MCF 10A (cell line): ENCODE results near the gene SARDH. TPM values are rescaled to one million over a fixed set of nuclear protein-coding genes. Genes with fewer than 3 reads are reported as not detected.
A peak's percentile ranks its signal among the peaks of the same experiment; 100 is the strongest.

ENCODE experiments used
- Bru-seq: library from RNA; stranded (reverse); fragments of 400-500 nt; gene quantifications from one replicate; lab custom pipeline; 2021; lab: Mats Ljungman, UMichigan
- BruChase-seq, 2 experiments: library from RNA; stranded (reverse); fragments of 400-500 nt; gene quantifications; one replicate each; lab custom pipeline; 2021; lab: Mats Ljungman, UMichigan
- BruUV-seq: library from RNA; stranded (reverse); fragments of 400-500 nt; replicated peaks from 2 replicates; lab custom pipeline; 2021; lab: Mats Ljungman, UMichigan
- CTCF ChIA-PET: fragments of 300-600 bp; sonication (Branson Sonifier 250); formaldehyde crosslinking; extraction: SDS; loops from one replicate; lab custom pipeline; 2021; ENCODE audit warnings: antibody characterized with exemption, inconsistent platforms; lab: Yijun Ruan, JAX
- POLR2A ChIA-PET: fragments of 300-600, 350-650 bp; sonication (Branson Sonifier 250); formaldehyde crosslinking; extraction: SDS; loops from one replicate; lab custom pipeline; 2020; ENCODE audit warnings: antibody characterized with exemption, inconsistent platforms; lab: Yijun Ruan, JAX
- DNase-seq: peaks from one replicate; pipeline ENCODE4 v3.0.0-alpha.2; 2018; ENCODE audit not compliant: unreplicated experiment
- H3K27ac Mint-ChIP-seq: one replicate; pipeline ENCODE4 v1.8.0; 2022; ENCODE audit warnings: mild to moderate bottlenecking, low read depth, mixed read lengths; ENCODE audit not compliant: unreplicated experiment
- H3K27me3 Mint-ChIP-seq: one replicate; pipeline ENCODE4 v1.8.0; 2022; ENCODE audit warnings: mixed read lengths; ENCODE audit not compliant: insufficient read depth, unreplicated experiment
- H3K36me3 Mint-ChIP-seq: one replicate; pipeline ENCODE4 v1.8.0; 2022; ENCODE audit warnings: mild to moderate bottlenecking, moderate library complexity, mixed read lengths; ENCODE audit not compliant: insufficient read depth, unreplicated experiment
- H3K4me1 Mint-ChIP-seq: one replicate; pipeline ENCODE4 v1.8.0; 2022; ENCODE audit warnings: mixed read lengths; ENCODE audit not compliant: insufficient read depth, unreplicated experiment
- H3K4me3 Mint-ChIP-seq: one replicate; pipeline ENCODE4 v1.8.0; 2022; ENCODE audit warnings: mild to moderate bottlenecking, moderate library complexity, mixed read lengths; ENCODE audit not compliant: unreplicated experiment
- H3K9me3 Mint-ChIP-seq: one replicate; pipeline ENCODE4 v1.8.0; 2022; ENCODE audit warnings: mixed read lengths; ENCODE audit not compliant: unreplicated experiment
- CTCF ChIP-seq: fragments of 200-600 bp; IDR thresholded peaks from one replicate; pipeline ENCODE4 v1.8.0; 2022; ENCODE audit warnings: antibody characterized with exemption, mild to moderate bottlenecking; ENCODE audit not compliant: unreplicated experiment
- intact Hi-C: fragments of 100-400 bp; cut with micrococcal nuclease; formaldehyde crosslinking; loops from 2 replicates; pipeline ENCODE4 v1.14.1; 2022
- long read RNA-seq: library from polyadenylated mRNA; stranded (forward); transcript quantifications from one replicate; pipeline ENCODE4 v2.0.0, GENCODE V29; 2022
- total RNA-seq: library from RNA; stranded (reverse); gene quantifications from 2 replicates; pipeline ENCODE4 v1.2.3, GENCODE V29; 2022

SARDH gene, protein sequence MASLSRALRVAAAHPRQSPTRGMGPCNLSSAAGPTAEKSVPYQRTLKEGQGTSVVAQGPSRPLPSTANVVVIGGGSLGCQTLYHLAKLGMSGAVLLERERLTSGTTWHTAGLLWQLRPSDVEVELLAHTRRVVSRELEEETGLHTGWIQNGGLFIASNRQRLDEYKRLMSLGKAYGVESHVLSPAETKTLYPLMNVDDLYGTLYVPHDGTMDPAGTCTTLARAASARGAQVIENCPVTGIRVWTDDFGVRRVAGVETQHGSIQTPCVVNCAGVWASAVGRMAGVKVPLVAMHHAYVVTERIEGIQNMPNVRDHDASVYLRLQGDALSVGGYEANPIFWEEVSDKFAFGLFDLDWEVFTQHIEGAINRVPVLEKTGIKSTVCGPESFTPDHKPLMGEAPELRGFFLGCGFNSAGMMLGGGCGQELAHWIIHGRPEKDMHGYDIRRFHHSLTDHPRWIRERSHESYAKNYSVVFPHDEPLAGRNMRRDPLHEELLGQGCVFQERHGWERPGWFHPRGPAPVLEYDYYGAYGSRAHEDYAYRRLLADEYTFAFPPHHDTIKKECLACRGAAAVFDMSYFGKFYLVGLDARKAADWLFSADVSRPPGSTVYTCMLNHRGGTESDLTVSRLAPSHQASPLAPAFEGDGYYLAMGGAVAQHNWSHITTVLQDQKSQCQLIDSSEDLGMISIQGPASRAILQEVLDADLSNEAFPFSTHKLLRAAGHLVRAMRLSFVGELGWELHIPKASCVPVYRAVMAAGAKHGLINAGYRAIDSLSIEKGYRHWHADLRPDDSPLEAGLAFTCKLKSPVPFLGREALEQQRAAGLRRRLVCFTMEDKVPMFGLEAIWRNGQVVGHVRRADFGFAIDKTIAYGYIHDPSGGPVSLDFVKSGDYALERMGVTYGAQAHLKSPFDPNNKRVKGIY
- total RNA-seq, result not detected in 2 replicates
- Bru-seq, nascent RNA, result percentile 6 among the genes with signal in this experiment
- percentile 10 among the genes with signal in this experiment for BruChase-seq, experiment 1, labeled RNA remaining after a 6-hour chase
- percentile 7 among the genes with signal in this experiment for BruChase-seq, experiment 2, labeled RNA remaining after a 2-hour chase
- long read RNA-seq, partial matches to known transcripts, result 0 of 1 reads
- long read RNA-seq, other reads (novel, unspliced or antisense), result 1 of 1 reads

GRCh38 chr9:133737774-133738639, at the start of gene SARDH:
SARDH (minus strand) TSS chr9:133738352; CDS start chr9:133734173, 4,179 bp downstream.
- BruUV-seq, result no TSS peak
- no peak within 1 kb of the TSS for H3K27ac Mint-ChIP-seq
- H3K36me3 Mint-ChIP-seq, result peaks cover 6% of the 10 kb centered on the region
- no peaks in the 10 kb centered on the region for H3K4me1 Mint-ChIP-seq
- peaks cover under 1% of the 10 kb centered on the region for H3K27me3 Mint-ChIP-seq
- TF ChIP-seq CTCF, result no peak
- ChIA-PET CTCF (interaction anchor here (0.5 to 0.7 kb wide), 2 partner anchors 145 to 283 kb away, joined by 3 to 5 read pairs; no protein-coding TSS in a partner anchor), POLR2A (no interaction called here)
- H3K9me3 Mint-ChIP-seq, result no peaks in the 10 kb centered on the region
- no peak within 1 kb of the TSS for H3K4me3 Mint-ChIP-seq
- peak; percentile 28 for DNase-seq
- intact Hi-C loops, result no loop called here

DNA sequence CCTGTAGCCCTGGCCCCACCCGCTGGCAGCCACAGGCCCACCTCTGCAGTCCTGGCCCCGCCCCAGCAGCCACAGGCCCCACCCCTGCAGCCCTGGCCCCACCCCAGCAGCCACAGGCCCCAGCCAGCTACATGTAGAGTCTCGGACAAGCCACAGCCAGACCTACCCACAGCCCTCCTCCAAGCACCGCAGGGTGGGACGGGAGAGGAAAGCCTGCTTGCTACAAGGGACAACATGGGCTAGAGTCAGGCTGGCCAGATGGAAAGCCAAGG, 49.5 kb upstream of the SARDH start:
- intact Hi-C loops, result no loop called here
- BruUV-seq, result no TSS peak
- ChIA-PET CTCF (interaction anchor here (1.2 kb wide), 1 partner anchor 207 kb away, joined by 4 read pairs; no protein-coding TSS in a partner anchor), POLR2A (interaction anchor here (0.6 kb wide), 1 partner anchor 109 kb away, joined by 3 read pairs; no protein-coding TSS in a partner anchor)
- Mint-ChIP-seq H3K27me3 (no peaks in the 10 kb centered on the region), H3K27ac (no peak overlapping the region), H3K4me3 (no peak overlapping the region), H3K9me3 (no peaks in the 10 kb centered on the region), H3K36me3 (peaks cover 25% of the 10 kb centered on the region), H3K4me1 (peaks cover 5% of the 10 kb centered on the region)
- no peak for DNase-seq
- TF ChIP-seq CTCF, result no peak

GRCh38 chr9:133786907-133787753, 49.0 kb upstream of the SARDH start:
- peaks cover 25% of the 10 kb centered on the region for H3K36me3 Mint-ChIP-seq
- CTCF ChIA-PET, result interaction anchor here (0.5 to 1.2 kb wide), 3 partner anchors 161 to 277 kb away, joined by 3 to 4 read pairs (median 3); no protein-coding TSS in a partner anchor

More at GRCh38 chr9:133786907-133787753, 49.0 kb upstream of the SARDH start:
- no peaks in the 10 kb centered on the region for H3K27me3 Mint-ChIP-seq
- intact Hi-C loops, result no loop called here
- POLR2A ChIA-PET, result interaction anchor here (0.6 kb wide), 1 partner anchor 110 kb away, joined by 3 read pairs; no protein-coding TSS in a partner anchor
- H3K27ac Mint-ChIP-seq, result no peak overlapping the region
- peaks cover 2% of the 10 kb centered on the region for H3K4me1 Mint-ChIP-seq
- no peak overlapping the region for H3K4me3 Mint-ChIP-seq
- H3K9me3 Mint-ChIP-seq, result no peaks in the 10 kb centered on the region
- DNase-seq, result no peak
- no peak for TF ChIP-seq CTCF
- no TSS peak for BruUV-seq
